ENCODE measurements around the gene NEK9. TPM values are rescaled to one million over a fixed set of nuclear protein-coding genes. Genes with fewer than 3 reads are reported as not detected.

The NEK9 gene
- polyA plus RNA-seq, 1 donor from 2014 or later, result 9.4 TPM

DNA sequence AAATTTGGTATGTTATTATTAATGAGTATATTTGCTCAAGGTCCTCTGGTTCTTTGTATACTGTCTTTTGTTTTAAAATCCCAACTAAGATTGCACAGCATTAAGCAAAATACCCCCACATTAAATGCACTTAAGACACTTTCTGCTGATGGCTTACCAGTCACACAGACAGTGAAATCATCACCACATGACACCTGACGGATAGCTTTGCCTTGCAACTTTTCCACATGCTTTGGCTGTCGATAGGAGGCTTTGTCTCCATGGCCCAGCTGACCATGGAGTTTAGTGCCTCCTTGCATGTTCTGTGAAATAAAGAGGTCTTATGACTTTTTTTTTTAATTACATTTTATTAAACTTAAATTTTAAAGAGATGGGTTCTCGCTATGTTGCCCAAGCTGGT lies 19.7 kb downstream of the NEK9 start:
- H3K4me3 ChIP-seq (ENCODE audit: low read length), result no peak overlapping the region
- TF ChIP-seq, protein P1, sequence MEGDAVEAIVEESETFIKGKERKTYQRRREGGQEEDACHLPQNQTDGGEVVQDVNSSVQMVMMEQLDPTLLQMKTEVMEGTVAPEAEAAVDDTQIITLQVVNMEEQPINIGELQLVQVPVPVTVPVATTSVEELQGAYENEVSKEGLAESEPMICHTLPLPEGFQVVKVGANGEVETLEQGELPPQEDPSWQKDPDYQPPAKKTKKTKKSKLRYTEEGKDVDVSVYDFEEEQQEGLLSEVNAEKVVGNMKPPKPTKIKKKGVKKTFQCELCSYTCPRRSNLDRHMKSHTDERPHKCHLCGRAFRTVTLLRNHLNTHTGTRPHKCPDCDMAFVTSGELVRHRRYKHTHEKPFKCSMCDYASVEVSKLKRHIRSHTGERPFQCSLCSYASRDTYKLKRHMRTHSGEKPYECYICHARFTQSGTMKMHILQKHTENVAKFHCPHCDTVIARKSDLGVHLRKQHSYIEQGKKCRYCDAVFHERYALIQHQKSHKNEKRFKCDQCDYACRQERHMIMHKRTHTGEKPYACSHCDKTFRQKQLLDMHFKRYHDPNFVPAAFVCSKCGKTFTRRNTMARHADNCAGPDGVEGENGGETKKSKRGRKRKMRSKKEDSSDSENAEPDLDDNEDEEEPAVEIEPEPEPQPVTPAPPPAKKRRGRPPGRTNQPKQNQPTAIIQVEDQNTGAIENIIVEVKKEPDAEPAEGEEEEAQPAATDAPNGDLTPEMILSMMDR (IDR thresholded peaks at IDR 0.05; ENCODE audit: poor library complexity, severe bottlenecking), result no peak
- TF ChIP-seq POLR2AphosphoS5 (IDR thresholded peaks at IDR 0.05), result no peak
- no peak for TF ChIP-seq TAF1 (IDR thresholded peaks at IDR 0.05; ENCODE audit: low read depth)
- TF ChIP-seq, protein P2, sequence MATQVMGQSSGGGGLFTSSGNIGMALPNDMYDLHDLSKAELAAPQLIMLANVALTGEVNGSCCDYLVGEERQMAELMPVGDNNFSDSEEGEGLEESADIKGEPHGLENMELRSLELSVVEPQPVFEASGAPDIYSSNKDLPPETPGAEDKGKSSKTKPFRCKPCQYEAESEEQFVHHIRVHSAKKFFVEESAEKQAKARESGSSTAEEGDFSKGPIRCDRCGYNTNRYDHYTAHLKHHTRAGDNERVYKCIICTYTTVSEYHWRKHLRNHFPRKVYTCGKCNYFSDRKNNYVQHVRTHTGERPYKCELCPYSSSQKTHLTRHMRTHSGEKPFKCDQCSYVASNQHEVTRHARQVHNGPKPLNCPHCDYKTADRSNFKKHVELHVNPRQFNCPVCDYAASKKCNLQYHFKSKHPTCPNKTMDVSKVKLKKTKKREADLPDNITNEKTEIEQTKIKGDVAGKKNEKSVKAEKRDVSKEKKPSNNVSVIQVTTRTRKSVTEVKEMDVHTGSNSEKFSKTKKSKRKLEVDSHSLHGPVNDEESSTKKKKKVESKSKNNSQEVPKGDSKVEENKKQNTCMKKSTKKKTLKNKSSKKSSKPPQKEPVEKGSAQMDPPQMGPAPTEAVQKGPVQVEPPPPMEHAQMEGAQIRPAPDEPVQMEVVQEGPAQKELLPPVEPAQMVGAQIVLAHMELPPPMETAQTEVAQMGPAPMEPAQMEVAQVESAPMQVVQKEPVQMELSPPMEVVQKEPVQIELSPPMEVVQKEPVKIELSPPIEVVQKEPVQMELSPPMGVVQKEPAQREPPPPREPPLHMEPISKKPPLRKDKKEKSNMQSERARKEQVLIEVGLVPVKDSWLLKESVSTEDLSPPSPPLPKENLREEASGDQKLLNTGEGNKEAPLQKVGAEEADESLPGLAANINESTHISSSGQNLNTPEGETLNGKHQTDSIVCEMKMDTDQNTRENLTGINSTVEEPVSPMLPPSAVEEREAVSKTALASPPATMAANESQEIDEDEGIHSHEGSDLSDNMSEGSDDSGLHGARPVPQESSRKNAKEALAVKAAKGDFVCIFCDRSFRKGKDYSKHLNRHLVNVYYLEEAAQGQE (IDR thresholded peaks at IDR 0.05; ENCODE audit: borderline replicate concordance), result no peak
- TF ChIP-seq RAD21 (conservative IDR thresholded peaks at IDR 0.05), result no peak
- TF ChIP-seq MXI1 (conservative IDR thresholded peaks at IDR 0.05; ENCODE audit: poor library complexity, severe bottlenecking), result no peak
- TF ChIP-seq EZH2 (IDR thresholded peaks at IDR 0.05; ENCODE audit: borderline replicate concordance, insufficient read depth, low read length, poor library complexity, severe bottlenecking), result no peak
- no peak for TF ChIP-seq SMC3 (conservative IDR thresholded peaks at IDR 0.05; ENCODE audit: poor library complexity)
- no peak for TF ChIP-seq EP300 (conservative IDR thresholded peaks at IDR 0.05; ENCODE audit: poor library complexity, severe bottlenecking)
- no peaks in the 10 kb centered on the region for H3K9me3 ChIP-seq (ENCODE audit: low read length)
- H3K79me2 ChIP-seq (replicated peaks; ENCODE audit: insufficient read depth, low read length), result no peaks in the 10 kb centered on the region
- H3K9ac ChIP-seq (ENCODE audit: low read length), result no peak overlapping the region
- no peaks in the 10 kb centered on the region for H3F3A ChIP-seq (ENCODE audit: insufficient read depth, low read length, poor library complexity, severe bottlenecking)
- H3K4me2 ChIP-seq (ENCODE audit: low read length), result no peak overlapping the region
- no peaks in the 10 kb centered on the region for H3K36me3 ChIP-seq (ENCODE audit: insufficient read depth, low read length)
- no peaks in the 10 kb centered on the region for H4K20me1 ChIP-seq (ENCODE audit: insufficient read depth)
- no peaks in the 10 kb centered on the region for H3K27me3 ChIP-seq (ENCODE audit: insufficient read depth, low read depth, low read length)
- H3K27ac ChIP-seq (ENCODE audit: low read length), result no peak overlapping the region
- H2AFZ ChIP-seq (ENCODE audit: low read depth, low read length), result no peak overlapping the region
- no peaks in the 10 kb centered on the region for H3K9me2 ChIP-seq (ENCODE audit: insufficient read depth, low read length)

DNA sequence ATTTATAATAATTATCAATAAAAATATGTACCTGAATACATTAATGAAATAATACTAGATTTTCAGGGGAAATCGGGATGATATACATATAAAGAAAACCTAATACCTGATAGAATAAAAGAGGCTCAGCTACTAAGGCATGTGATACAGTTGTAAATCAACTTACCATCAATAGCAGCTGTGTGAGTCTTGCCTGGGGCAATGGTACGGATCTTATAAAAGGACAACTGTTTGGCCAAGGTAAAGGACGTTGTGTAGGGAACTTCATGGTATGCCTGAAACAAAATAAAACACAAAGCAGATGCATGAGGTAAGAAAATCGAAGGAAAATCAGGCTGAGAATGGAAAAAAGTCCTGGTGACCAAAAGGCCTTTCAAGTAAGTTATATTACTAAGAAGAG lies 25.4 kb downstream of the NEK9 start:
- H3K36me3 ChIP-seq (ENCODE audit: insufficient read depth, low read length), result no peaks in the 10 kb centered on the region
- TF ChIP-seq POLR2AphosphoS5 (IDR thresholded peaks at IDR 0.05) (no peak), TAF1 (IDR thresholded peaks at IDR 0.05; ENCODE audit: low read depth) (no peak), EP300 (conservative IDR thresholded peaks at IDR 0.05; ENCODE audit: poor library complexity, severe bottlenecking) (no peak), RAD21 (conservative IDR thresholded peaks at IDR 0.05) (no peak), MXI1 (conservative IDR thresholded peaks at IDR 0.05; ENCODE audit: poor library complexity, severe bottlenecking) (no peak), EZH2 (IDR thresholded peaks at IDR 0.05; ENCODE audit: borderline replicate concordance, insufficient read depth, low read length, poor library complexity, severe bottlenecking) (no peak), SMC3 (conservative IDR thresholded peaks at IDR 0.05; ENCODE audit: poor library complexity) (no peak)
- TF ChIP-seq, protein P1 (IDR thresholded peaks at IDR 0.05; ENCODE audit: poor library complexity, severe bottlenecking), result no peak
- TF ChIP-seq, protein P2 (IDR thresholded peaks at IDR 0.05; ENCODE audit: borderline replicate concordance), result no peak

More for the DNA sequence above, 25.4 kb downstream of the NEK9 start:
- Histone ChIP-seq H3K4me3 (ENCODE audit: low read length) (no peak overlapping the region), H3K9ac (ENCODE audit: low read length) (no peak overlapping the region), H3K4me2 (ENCODE audit: low read length) (no peak overlapping the region), H3K27ac (ENCODE audit: low read length) (no peak overlapping the region), H2AFZ (ENCODE audit: low read depth, low read length) (no peak overlapping the region), H3K9me2 (ENCODE audit: insufficient read depth, low read length) (no peaks in the 10 kb centered on the region), H3F3A (ENCODE audit: insufficient read depth, low read length, poor library complexity, severe bottlenecking) (no peaks in the 10 kb centered on the region), H3K79me2 (replicated peaks; ENCODE audit: insufficient read depth, low read length) (no peaks in the 10 kb centered on the region), H3K27me3 (ENCODE audit: insufficient read depth, low read depth, low read length) (no peaks in the 10 kb centered on the region), H4K20me1 (ENCODE audit: insufficient read depth) (no peaks in the 10 kb centered on the region), H3K9me3 (ENCODE audit: low read length) (no peaks in the 10 kb centered on the region)

All from neural cell (in vitro differentiated cells).